HG03095 (cell line): ENCODE measurements around the gene SLC25A25.
"Not testable (repeated sequence)": the region's sequence is repeated elsewhere in the genome, so short reads cannot be mapped to it uniquely, and the experiment has no call there.

ENCODE experiments used
- ATAC-seq: cut with Tn5 transposase; IDR thresholded peaks from one replicate; pipeline ENCODE4 v1.9.1; 2021; ENCODE audit warnings: moderate library complexity; ENCODE audit not compliant: unreplicated experiment

SLC25A25 gene

GRCh38 chr9:128123451-128124080 is 55.5 kb downstream of the SLC25A25 start:
- ATAC-seq = no peak

GRCh38 chr9:128124451-128124850 is 56.4 kb downstream of the SLC25A25 start:
- no peak for ATAC-seq

- ATAC-seq = no peak
Measured at GRCh38 chr9:128124873-128125579, 57.0 kb downstream of the SLC25A25 start.

GRCh38 chr9:128125580-128126354 is 57.7 kb downstream of the SLC25A25 start:
- no peak for ATAC-seq

GRCh38 chr9:128127568-128127989 is 59.5 kb downstream of the SLC25A25 start, which contains the start of gene PTGES2:
TSS of gene PTGES2 (minus strand) at chr9:128127729. CDS start at chr9:128127717, 12 bp downstream.
- peak; percentile 45 for ATAC-seq

- ATAC-seq = peak; percentile 56
Measured at GRCh38 chr9:128127990-128128835, 60.2 kb downstream of the SLC25A25 start.

- no peak for ATAC-seq
Measured at GRCh38 chr9:128128836-128129590, 61.0 kb downstream of the SLC25A25 start.

- not testable (repeated sequence) for ATAC-seq
Measured at GRCh38 chr9:128129976-128130590, 62.1 kb downstream of the SLC25A25 start.

GRCh38 chr9:128130651-128131050 is 62.6 kb downstream of the SLC25A25 start:
- not testable (repeated sequence) for ATAC-seq

GRCh38 chr9:128131346-128131745 is 63.3 kb downstream of the SLC25A25 start:
- not testable (repeated sequence) for ATAC-seq

GRCh38 chr9:128132139-128132538 is 64.1 kb downstream of the SLC25A25 start:
- ATAC-seq = not testable (repeated sequence)

- not testable (repeated sequence) for ATAC-seq
Measured at GRCh38 chr9:128135561-128135960, 67.5 kb downstream of the SLC25A25 start.

GRCh38 chr9:128136816-128137793 is 69.1 kb downstream of the SLC25A25 start:
- ATAC-seq = no peak

GRCh38 chr9:128138001-128138400 is 70.0 kb downstream of the SLC25A25 start:
- ATAC-seq = no peak

- no peak for ATAC-seq
Measured at GRCh38 chr9:128139621-128140020, 71.6 kb downstream of the SLC25A25 start.

GRCh38 chr9:128141604-128142003 is 73.6 kb downstream of the SLC25A25 start:
- ATAC-seq = no peak

- no peak for ATAC-seq
Measured at GRCh38 chr9:128142061-128142460, 74.0 kb downstream of the SLC25A25 start.

GRCh38 chr9:128142596-128142995 is 74.6 kb downstream of the SLC25A25 start:
- ATAC-seq = no peak
